ENCODE data around the gene ZNF726. TPM values are rescaled to one million over a fixed set of nuclear protein-coding genes. Genes with fewer than 3 reads are reported as not detected.

The ZNF726 gene
- total and polyA plus RNA-seq, 9 donors, result 0.36 to 5.3 (median 1.1) TPM

GRCh38 chr19:23906835-23907234 lies 7.9 kb upstream of the ZNF726 start:
- no peaks in the 10 kb centered on the region for H3K27me3 ChIP-seq
- intact Hi-C loops (cut with DNase I), result no loop called here
- TF ChIP-seq POLR2A (IDR thresholded peaks at IDR 0.05) (no peak), EP300 (IDR thresholded peaks at IDR 0.05) (no peak), CTCF (IDR thresholded peaks at IDR 0.05) (no peak)
- no peaks in the 10 kb centered on the region for H3K36me3 ChIP-seq
- H3K4me1 ChIP-seq (ENCODE audit: insufficient read depth), result no peaks in the 10 kb centered on the region
- H3K9me3 ChIP-seq, result no peaks in the 10 kb centered on the region
- H3K27ac ChIP-seq, result no peak overlapping the region
- WGBS, 3 donors, result 75 to 81% (median 79%) methylated on average over 2 of the region's 2 CpGs
- DNase-seq, result no peak
- H3K4me3 ChIP-seq, result no peak overlapping the region

GRCh38 chr19:23908165-23908564 lies 6.5 kb upstream of the ZNF726 start:
- TF ChIP-seq POLR2A (IDR thresholded peaks at IDR 0.05) (no peak), CTCF (IDR thresholded peaks at IDR 0.05) (no peak), EP300 (IDR thresholded peaks at IDR 0.05) (no peak)
- no peaks in the 10 kb centered on the region for H3K27me3 ChIP-seq
- H3K4me3 ChIP-seq, result no peak overlapping the region
- DNase-seq, result no peak
- H3K4me1 ChIP-seq (ENCODE audit: insufficient read depth), result no peaks in the 10 kb centered on the region
- H3K36me3 ChIP-seq, result no peaks in the 10 kb centered on the region
- no peaks in the 10 kb centered on the region for H3K9me3 ChIP-seq
- no peak overlapping the region for H3K27ac ChIP-seq
- intact Hi-C loops (cut with DNase I), result no loop called here

GRCh38 chr19:23909222-23909621 lies 5.5 kb upstream of the ZNF726 start:
- no peak overlapping the region for H3K4me3 ChIP-seq
- no peaks in the 10 kb centered on the region for H3K4me1 ChIP-seq (ENCODE audit: insufficient read depth)
- intact Hi-C loops (cut with DNase I), result no loop called here
- H3K36me3 ChIP-seq, result no peaks in the 10 kb centered on the region
- TF ChIP-seq EP300 (IDR thresholded peaks at IDR 0.05) (no peak), POLR2A (IDR thresholded peaks at IDR 0.05) (no peak), CTCF (IDR thresholded peaks at IDR 0.05) (no peak)
- no peak for DNase-seq
- H3K27ac ChIP-seq, result no peak overlapping the region
- H3K9me3 ChIP-seq, result no peaks in the 10 kb centered on the region
- H3K27me3 ChIP-seq, result no peaks in the 10 kb centered on the region

- intact Hi-C loops (cut with DNase I), result no loop called here
- Histone ChIP-seq H3K36me3 (no peaks in the 10 kb centered on the region), H3K4me3 (no peak overlapping the region), H3K4me1 (ENCODE audit: insufficient read depth) (no peaks in the 10 kb centered on the region), H3K27ac (no peak overlapping the region), H3K27me3 (no peaks in the 10 kb centered on the region), H3K9me3 (no peaks in the 10 kb centered on the region)
- TF ChIP-seq CTCF (IDR thresholded peaks at IDR 0.05) (no peak), EP300 (IDR thresholded peaks at IDR 0.05) (no peak), POLR2A (IDR thresholded peaks at IDR 0.05) (no peak)
- DNase-seq, result no peak
- whole genome bisulfite sequencing, 3 donors, result 79 to 87% (median 81%) methylated on average over 11 of the region's 11 CpGs
These were observed 755 bp upstream of the ZNF726 start for GRCh38 chr19:23913931-23914330.

- Histone ChIP-seq H3K4me3 (no peak overlapping the region), H3K27me3 (no peaks in the 10 kb centered on the region), H3K9me3 (no peaks in the 10 kb centered on the region), H3K36me3 (no peaks in the 10 kb centered on the region), H3K4me1 (ENCODE audit: insufficient read depth) (no peaks in the 10 kb centered on the region), H3K27ac (no peak overlapping the region)
- no peak for TF ChIP-seq EP300 (IDR thresholded peaks at IDR 0.05)
- no peak for TF ChIP-seq CTCF (IDR thresholded peaks at IDR 0.05)
- no peak for TF ChIP-seq POLR2A (IDR thresholded peaks at IDR 0.05)
- no peak for DNase-seq
- intact Hi-C loops (cut with DNase I), result no loop called here
These were observed 2.3 kb downstream of the ZNF726 start for GRCh38 chr19:23916991-23917390.

Data from ovary (tissue), 9 donors.